GM19043 (cell line): ENCODE measurements around the gene PRKN.
"Not testable (repeated sequence)": the region's sequence is repeated elsewhere in the genome, so short reads cannot be mapped to it uniquely, and the experiment has no call there.

ENCODE experiments used
- ATAC-seq: cut with Tn5 transposase; IDR thresholded peaks from one replicate; pipeline ENCODE4 v1.9.1; 2021; ENCODE audit warnings: low read depth; ENCODE audit not compliant: unreplicated experiment

PRKN gene

DNA sequence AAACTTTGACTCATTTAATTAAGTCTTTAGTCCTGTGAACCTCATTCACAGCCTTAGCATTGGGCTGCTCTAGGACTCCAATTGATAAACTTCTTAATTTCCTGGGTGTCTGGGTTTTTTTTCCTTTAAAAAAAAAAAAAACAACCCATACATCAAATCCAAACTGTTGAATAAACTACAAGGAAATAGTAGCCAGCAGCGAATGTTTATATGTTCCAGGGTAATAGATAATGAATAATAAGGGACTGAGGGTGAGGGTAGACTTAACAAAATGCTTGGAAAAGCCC is 890.2 kb downstream of the PRKN start:
- no peak for ATAC-seq

DNA sequence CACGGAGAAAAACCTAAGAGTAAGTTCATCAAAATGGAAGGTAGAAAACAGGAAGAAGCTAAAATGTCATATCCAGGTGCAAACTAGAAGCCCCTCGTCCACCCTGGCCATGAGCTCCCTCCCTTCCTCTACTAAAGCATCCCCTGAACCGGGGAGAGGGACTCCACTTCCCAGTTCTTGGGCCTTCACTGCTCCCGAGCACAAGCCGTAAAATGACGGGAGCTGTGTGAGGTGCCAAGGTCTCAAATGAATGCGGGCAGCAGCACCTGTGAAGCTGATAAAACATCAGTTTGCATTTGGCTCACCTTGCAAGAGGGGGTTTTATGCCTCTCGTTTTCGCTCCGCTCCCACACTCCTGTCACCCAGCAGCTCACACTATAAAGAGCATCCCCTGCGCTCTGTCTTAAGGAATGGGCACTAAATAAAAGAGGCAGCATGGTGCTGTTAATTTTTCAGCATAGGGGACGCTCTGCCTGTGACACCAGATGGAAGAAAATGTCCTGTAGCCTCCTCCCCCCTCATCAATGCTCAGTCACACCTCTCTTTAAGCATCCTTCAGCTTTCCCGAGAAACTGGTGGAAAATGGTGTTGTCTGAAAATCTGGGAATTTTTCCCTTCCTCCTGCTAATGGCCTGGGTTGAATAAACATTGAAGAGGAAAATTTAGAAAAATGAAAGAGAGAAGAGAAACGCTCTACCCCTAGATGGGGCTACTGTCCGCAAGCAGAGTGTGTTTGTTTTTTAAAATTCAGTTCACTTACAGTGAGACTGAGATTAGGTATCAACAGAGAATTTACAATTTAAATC is 890.7 kb downstream of the PRKN start:
- no peak for ATAC-seq

- ATAC-seq: no peak
These were observed 891.9 kb downstream of the PRKN start for GRCh38 chr6:161835500-161836215.

- no peak for ATAC-seq
These were observed 893.1 kb downstream of the PRKN start for GRCh38 chr6:161834426-161834825.

DNA sequence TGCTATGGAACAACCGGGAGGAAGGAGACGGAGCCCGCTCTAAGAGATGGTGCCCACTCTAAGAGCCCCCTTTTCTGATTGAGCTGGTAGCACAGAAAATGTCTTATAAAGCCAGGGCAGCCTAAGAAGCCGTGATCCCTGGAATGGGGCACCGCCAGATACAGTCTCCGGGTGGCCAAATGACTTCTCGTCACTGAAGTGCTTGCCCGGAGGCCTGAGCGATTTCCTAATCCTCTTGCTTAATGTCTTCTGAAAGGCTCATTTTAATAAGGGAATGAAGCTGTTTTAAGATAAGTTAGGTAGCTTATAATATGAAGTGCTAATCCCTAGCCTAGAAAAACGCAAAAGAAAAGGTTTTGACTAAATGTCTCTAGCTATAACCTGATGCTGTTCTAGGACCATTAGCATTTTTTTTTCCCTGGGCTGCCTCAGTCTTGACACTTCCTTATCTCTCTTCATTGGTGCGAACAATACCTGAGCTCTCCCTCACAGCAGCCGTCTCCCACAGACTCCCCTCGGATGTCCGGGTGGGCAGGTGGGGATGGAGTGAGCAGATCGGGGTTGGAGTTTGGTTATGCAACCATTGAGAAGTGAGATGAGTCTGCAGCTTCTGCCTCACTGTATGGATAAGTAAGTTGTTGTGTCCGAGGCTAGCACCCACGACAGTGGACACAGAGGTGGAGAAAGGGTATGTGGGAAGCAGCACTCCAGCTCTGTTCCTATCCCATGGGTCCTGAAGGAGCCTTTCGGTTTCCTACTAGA is 894.3 kb downstream of the PRKN start:
- ATAC-seq: no peak

DNA sequence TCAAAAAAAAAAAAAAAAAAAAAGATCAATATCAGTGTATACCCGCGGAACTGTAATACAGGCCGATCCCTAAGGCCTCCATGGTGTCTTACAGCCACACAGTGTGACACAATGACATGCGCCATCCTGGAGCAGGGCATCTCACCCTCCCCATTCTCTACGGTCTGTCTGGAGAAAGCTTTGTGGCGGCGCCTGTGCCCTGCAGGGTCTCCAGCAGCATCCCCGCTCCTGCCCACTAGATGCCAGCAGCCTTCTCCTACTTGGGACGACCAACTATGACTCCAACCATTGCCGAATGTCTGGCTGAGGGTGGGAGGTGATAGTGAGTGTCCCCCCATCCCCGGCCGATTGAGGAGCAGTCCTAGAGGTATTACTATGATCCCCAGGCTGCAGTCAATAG is 894.9 kb downstream of the PRKN start:
- ATAC-seq: no peak

GRCh38 chr6:161830866-161831616 is 896.5 kb downstream of the PRKN start:
- no peak for ATAC-seq

DNA sequence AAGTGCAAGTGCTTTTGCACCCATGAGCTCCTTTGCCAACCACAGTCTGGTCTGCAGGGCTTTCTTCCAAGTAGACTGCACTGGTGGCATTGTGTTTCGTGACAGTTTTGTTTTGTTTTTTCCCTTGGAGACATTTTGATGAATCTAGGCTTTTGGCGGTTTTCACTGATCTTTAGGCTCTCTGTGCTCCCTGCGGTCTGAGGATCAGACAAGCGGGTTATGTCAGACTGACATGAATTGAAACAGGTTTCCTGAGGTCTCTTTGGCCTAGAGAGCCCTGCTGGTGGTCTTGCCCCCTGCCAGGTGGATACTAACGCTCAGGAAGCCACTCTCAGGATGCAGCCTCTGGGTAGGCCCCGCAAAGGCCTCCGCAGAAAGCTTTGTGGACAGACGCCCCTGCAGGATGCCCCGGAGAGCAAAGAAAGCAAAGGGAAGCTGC is 898.3 kb downstream of the PRKN start:
- no peak for ATAC-seq

GRCh38 chr6:161828355-161828754 is 899.2 kb downstream of the PRKN start:
- ATAC-seq: no peak

GRCh38 chr6:161826512-161826911 is 901.1 kb downstream of the PRKN start:
- ATAC-seq: no peak

- not testable (repeated sequence) for ATAC-seq
These were observed 905.4 kb downstream of the PRKN start for GRCh38 chr6:161822204-161822603.

- ATAC-seq: no peak
These were observed 909.7 kb downstream of the PRKN start for GRCh38 chr6:161817881-161818280.

DNA sequence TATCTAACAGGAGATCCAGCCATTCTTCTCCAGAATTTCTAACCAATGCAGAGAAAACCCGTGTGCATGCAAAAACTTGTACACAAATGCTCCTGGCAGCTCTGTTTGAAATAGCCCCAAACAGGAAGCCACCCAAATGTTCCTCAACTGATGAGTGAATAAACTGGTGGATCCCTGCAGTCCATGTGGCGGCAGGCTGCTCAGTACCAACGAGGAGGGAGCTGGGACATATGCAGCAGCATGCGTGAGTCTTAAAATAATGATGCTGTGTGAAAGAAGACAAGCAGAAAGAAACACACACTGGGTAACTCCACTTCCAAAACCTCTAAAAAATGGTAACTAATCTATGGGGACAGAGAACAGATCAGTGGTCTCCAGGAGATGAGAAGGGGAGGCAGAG is 911.6 kb downstream of the PRKN start:
- ATAC-seq: no peak

DNA sequence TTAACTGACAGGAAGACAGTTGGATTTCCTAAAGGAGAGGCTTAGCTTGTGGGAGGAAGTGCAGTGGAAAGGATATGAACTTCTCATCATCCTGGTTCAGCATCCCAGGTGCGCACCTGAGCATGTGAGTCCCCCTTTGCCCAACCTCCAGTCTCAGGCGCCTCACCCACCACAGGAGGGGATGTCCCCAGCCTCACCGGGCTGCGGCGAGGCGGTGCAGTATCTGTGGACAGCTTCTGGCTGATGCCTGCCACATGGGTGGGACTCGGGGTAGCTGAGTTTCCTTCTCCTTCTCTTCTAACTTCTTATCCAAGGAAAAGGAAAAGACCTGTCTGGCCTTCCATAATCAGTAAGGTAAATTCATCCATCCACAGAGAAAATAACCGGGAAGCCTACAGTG is 914.4 kb downstream of the PRKN start:
- no peak for ATAC-seq

- no peak for ATAC-seq
These were observed 917.6 kb downstream of the PRKN start for GRCh38 chr6:161809971-161810370.

DNA sequence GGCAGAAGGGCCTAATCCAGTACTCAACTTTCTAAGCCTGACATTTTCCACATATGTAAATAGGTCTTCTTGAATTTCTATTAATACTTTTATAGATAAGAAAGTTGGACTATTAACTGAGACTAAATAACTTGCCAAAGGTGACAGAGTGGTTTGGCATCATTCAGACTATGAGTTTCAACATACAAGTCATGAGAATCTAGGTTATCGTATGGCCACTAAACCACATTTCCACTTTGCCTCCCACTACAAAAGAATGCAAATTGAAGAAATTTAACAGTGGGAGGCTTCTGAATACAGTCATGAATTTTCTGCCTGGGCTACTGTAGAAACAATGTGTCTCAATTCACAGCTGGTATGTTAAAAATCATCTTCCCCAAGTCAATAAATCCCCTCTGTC is 922.7 kb downstream of the PRKN start:
- no peak for ATAC-seq

- ATAC-seq: no peak
These were observed 924.4 kb downstream of the PRKN start for GRCh38 chr6:161803131-161803530.

DNA sequence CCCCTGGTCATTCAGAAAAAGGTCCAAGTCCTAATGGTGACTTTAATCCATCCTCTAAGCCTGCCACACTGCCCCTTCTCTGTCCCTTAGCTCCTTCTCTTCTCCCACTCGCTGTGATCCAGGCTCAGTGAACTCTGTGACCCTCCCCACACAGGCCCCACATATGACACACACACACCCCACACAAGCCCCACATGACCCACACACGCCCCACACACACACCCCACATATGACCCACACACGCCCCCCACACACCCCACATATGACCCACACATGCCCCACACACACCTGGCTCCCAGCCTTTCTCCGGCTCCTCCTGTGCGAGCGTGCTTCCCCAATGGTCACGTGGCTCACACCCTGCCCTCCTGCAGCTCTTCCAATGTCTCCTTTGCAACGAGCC is 925.3 kb downstream of the PRKN start:
- no peak for ATAC-seq

DNA sequence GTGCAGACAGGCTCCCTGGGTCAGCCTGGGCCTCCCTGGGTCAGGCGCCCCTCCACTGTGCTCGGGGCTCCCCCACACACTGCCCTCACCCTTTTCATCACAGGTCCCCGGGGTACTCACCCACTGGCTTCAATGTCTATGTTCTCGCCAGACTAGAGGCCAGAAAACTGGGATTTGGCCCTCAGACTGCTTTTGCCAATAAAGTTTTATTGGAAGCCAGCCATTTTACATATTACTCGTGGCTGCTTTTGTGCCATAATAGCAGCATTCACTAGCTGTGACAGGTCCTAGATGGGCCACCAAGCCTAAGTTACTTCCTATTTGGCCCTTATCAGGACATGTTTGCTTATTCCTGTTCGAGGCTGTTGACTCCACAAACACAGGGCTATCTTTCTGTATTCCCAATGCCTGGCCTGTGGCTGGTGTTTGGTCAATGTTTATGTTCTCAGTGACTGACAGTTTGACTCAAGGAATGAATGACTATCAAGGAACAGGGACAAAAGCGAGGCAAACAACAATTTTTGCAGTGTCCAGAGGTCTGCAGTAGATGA is 928.6 kb downstream of the PRKN start:
- ATAC-seq: no peak

GRCh38 chr6:161796681-161797080 is 930.9 kb downstream of the PRKN start:
- ATAC-seq: no peak
